ENCODE data around the gene CNPY1.
"Not testable (repeated sequence)": the region's sequence is repeated elsewhere in the genome, so short reads cannot be mapped to it uniquely, and the experiment has no call there.

The CNPY1 gene

GRCh38 chr7:155546449-155546848 lies at the start of gene CNPY1:
CNPY1 (minus strand) TSS chr7:155546559; CDS start chr7:155545929, 630 bp downstream.
- not testable (repeated sequence) for DNase-seq

GRCh38 chr7:155594961-155595366 lies 48.6 kb upstream of the CNPY1 start:
- DNase-seq = no peak

- no peak for DNase-seq
Measured at GRCh38 chr7:155594163-155594732, 47.9 kb upstream of the CNPY1 start.

- no peak for DNase-seq
Measured at GRCh38 chr7:155593461-155594162, 47.3 kb upstream of the CNPY1 start.

- DNase-seq = no peak
Measured at GRCh38 chr7:155591055-155591775, 44.9 kb upstream of the CNPY1 start.

- DNase-seq = peak; percentile 45
Measured at GRCh38 chr7:155590215-155591018, 44.1 kb upstream of the CNPY1 start.

GRCh38 chr7:155589001-155589980 lies 42.9 kb upstream of the CNPY1 start:
- no peak for DNase-seq

GRCh38 chr7:155588468-155588998 lies 42.2 kb upstream of the CNPY1 start:
- no peak for DNase-seq

- DNase-seq = no peak
Measured at GRCh38 chr7:155587486-155587885, 41.1 kb upstream of the CNPY1 start.

- DNase-seq = no peak
Measured at GRCh38 chr7:155586843-155587440, 40.6 kb upstream of the CNPY1 start.

GRCh38 chr7:155585951-155586350 lies 39.6 kb upstream of the CNPY1 start:
- no peak for DNase-seq

- DNase-seq = no peak
Measured at GRCh38 chr7:155585532-155585895, 39.2 kb upstream of the CNPY1 start.

GRCh38 chr7:155584763-155585531 lies 38.6 kb upstream of the CNPY1 start:
- DNase-seq = no peak

GRCh38 chr7:155584261-155584660 lies 37.9 kb upstream of the CNPY1 start:
- DNase-seq = no peak

GRCh38 chr7:155583636-155584035 lies 37.3 kb upstream of the CNPY1 start:
- no peak for DNase-seq

GRCh38 chr7:155581954-155582353 lies 35.6 kb upstream of the CNPY1 start:
- DNase-seq = no peak

GRCh38 chr7:155581107-155581830 lies 34.9 kb upstream of the CNPY1 start:
- no peak for DNase-seq

GRCh38 chr7:155580367-155580766 lies 34.0 kb upstream of the CNPY1 start:
- no peak for DNase-seq

- DNase-seq = no peak
Measured at GRCh38 chr7:155579565-155579964, 33.2 kb upstream of the CNPY1 start.

- DNase-seq = no peak
Measured at GRCh38 chr7:155578016-155578415, 31.7 kb upstream of the CNPY1 start.
